Testis (tissue), 2 donors: ENCODE data around the gene FAM222A.

Experiments used
- CTCF ChIP-seq, 3 experiments: fragments of 450-650 bp in 2 of 3; fragments of 200-600 bp in 1 of 3; sonication (generic) in 1 of 3; IDR thresholded peaks; one replicate each; pipeline ENCODE4 v1.5.1; 2016 to 2019; ENCODE audit warnings: antibody characterized with exemption in 3 of 3, mild to moderate bottlenecking in 2 of 3, moderate library complexity in 1 of 3
- POLR2A ChIP-seq: fragments of 450-650 bp; IDR thresholded peaks from one replicate; pipeline ENCODE4 v1.6.1; 2017; ENCODE audit warnings: antibody characterized with exemption, mild to moderate bottlenecking, moderate library complexity

- TF ChIP-seq CTCF (IDR thresholded peaks at IDR 0.05) = no peak
- no peak for TF ChIP-seq POLR2A
These were observed 40.3 kb downstream of the FAM222A start for GRCh38 chr12:109753959-109754358.
